CD14-positive monocyte (primary cell): ENCODE data around the gene VTI1A. TPM values are rescaled to one million over a fixed set of nuclear protein-coding genes. Genes with fewer than 3 reads are reported as not detected.

Source experiments
- DNase-seq, 3 donors: peaks; one replicate each; pipeline ENCODE4 v3.0.0-alpha.2; 2011 to 2022
- H2AFZ ChIP-seq: 2 replicates; pipeline ENCODE4 v1.6.0; 2012; ENCODE audit warnings: mild to moderate bottlenecking, low read depth, low read length, inconsistent platforms; ENCODE audit not compliant: insufficient read depth, poor library complexity, severe bottlenecking
- H3K27ac ChIP-seq, 2 donors: 1 replicate in 1 of 2; 2 replicates in 1 of 2; pipeline ENCODE4 v1.5.1; 2012 to 2013; ENCODE audit warnings: low read length in 2 of 2, control low read depth in 1 of 2, inconsistent platforms in 1 of 2, low read depth in 1 of 2, mild to moderate bottlenecking in 1 of 2
- H3K27me3 ChIP-seq, 2 donors: one replicate each; pipeline versions ENCODE4 v1.6.0 to v1.6.1; 2011 to 2013; ENCODE audit warnings: low read length in 2 of 2; ENCODE audit not compliant: control insufficient read depth in 2 of 2, insufficient read depth in 2 of 2
- H3K36me3 ChIP-seq, 2 donors: replicated peaks in 1 of 2; 1 replicate in 1 of 2; 2 replicates in 1 of 2; pipeline versions ENCODE4 v1.5.1 to v1.6.1; 2012 to 2013; ENCODE audit warnings: low read length in 2 of 2, control low read depth in 1 of 2, inconsistent platforms in 1 of 2, mild to moderate bottlenecking in 1 of 2; ENCODE audit not compliant: insufficient read depth in 2 of 2, control insufficient read depth in 1 of 2
- H3K4me1 ChIP-seq, 2 donors: 1 replicate in 1 of 2; 2 replicates in 1 of 2; pipeline versions ENCODE4 v1.5.1 to v1.6.1; 2012 to 2013; ENCODE audit warnings: low read length in 2 of 2, control low read depth in 1 of 2, inconsistent platforms in 1 of 2, mild to moderate bottlenecking in 1 of 2, moderate library complexity in 1 of 2; ENCODE audit not compliant: insufficient read depth in 2 of 2, control insufficient read depth in 1 of 2
- H3K4me2 ChIP-seq: replicated peaks from 2 replicates; pipeline ENCODE3; 2012; ENCODE audit warnings: low read length, moderate library complexity, mild to moderate bottlenecking; ENCODE audit not compliant: poor library complexity, severe bottlenecking; ENCODE audit errors: extremely low read depth
- H3K4me3 ChIP-seq, 3 experiments: fragments of 200-600 bp in 1 of 3; sonication (generic) in 1 of 3; replicated peaks in 1 of 3; 1 replicate in 2 of 3; 2 replicates in 1 of 3; pipeline ENCODE4 v1.5.1; 2011 to 2013; ENCODE audit warnings: low read length in 3 of 3, mild to moderate bottlenecking in 3 of 3, control low read depth in 2 of 3, low read depth in 2 of 3, inconsistent platforms in 1 of 3, moderate library complexity in 1 of 3
- H3K79me2 ChIP-seq: 2 replicates; pipeline ENCODE4 v1.6.0; 2012; ENCODE audit warnings: mild to moderate bottlenecking, control low read depth, inconsistent platforms, low read length, moderate library complexity; ENCODE audit not compliant: insufficient read depth
- H3K9ac ChIP-seq: 2 replicates; pipeline ENCODE4 v1.6.0; 2017; ENCODE audit warnings: low read length, mild to moderate bottlenecking; ENCODE audit not compliant: insufficient read depth, poor library complexity, severe bottlenecking
- H3K9me3 ChIP-seq, 2 donors: replicated peaks in 1 of 2; 1 replicate in 1 of 2; 2 replicates in 1 of 2; pipeline versions ENCODE4 v1.5.1 to v1.6.1; 2012 to 2013; ENCODE audit warnings: low read length in 2 of 2, control low read depth in 1 of 2; ENCODE audit not compliant: control insufficient read depth in 1 of 2, insufficient read depth in 1 of 2
- H4K20me1 ChIP-seq: 2 replicates; pipeline ENCODE4 v1.6.0; 2012; ENCODE audit warnings: mild to moderate bottlenecking, low read length, control low read depth, moderate library complexity; ENCODE audit not compliant: insufficient read depth
- H3K27ac Mint-ChIP-seq, 7 donors: one replicate each; pipeline ENCODE4 v1.8.0; 2020; ENCODE audit warnings: mild to moderate bottlenecking in 7 of 7, mixed read lengths in 7 of 7, moderate library complexity in 6 of 7, inconsistent platforms in 2 of 7
- H3K27me3 Mint-ChIP-seq, 3 donors: one replicate each; pipeline ENCODE4 v1.8.0; 2021 to 2022; ENCODE audit warnings: low read depth in 3 of 3, mild to moderate bottlenecking in 3 of 3, mixed read lengths in 3 of 3, moderate library complexity in 3 of 3, inconsistent platforms in 1 of 3
- H3K36me3 Mint-ChIP-seq, 2 donors: one replicate each; pipeline ENCODE4 v1.8.0; 2020; ENCODE audit warnings: mixed read lengths in 2 of 2, inconsistent platforms in 1 of 2, mild to moderate bottlenecking in 1 of 2
- H3K4me1 Mint-ChIP-seq: one replicate; pipeline ENCODE4 v1.8.0; 2020; ENCODE audit warnings: mild to moderate bottlenecking, mixed read lengths
- H3K4me3 Mint-ChIP-seq, 2 donors: one replicate each; pipeline ENCODE4 v1.8.0; 2020; ENCODE audit warnings: mild to moderate bottlenecking in 2 of 2, mixed read lengths in 2 of 2, moderate library complexity in 1 of 2
- H3K9me3 Mint-ChIP-seq, 7 donors: one replicate each; pipeline ENCODE4 v1.8.0; 2020 to 2022; ENCODE audit warnings: mixed read lengths in 7 of 7, mild to moderate bottlenecking in 6 of 7, moderate library complexity in 6 of 7, inconsistent platforms in 2 of 7
- CTCF ChIP-seq: fragments of 200-600 bp; IDR thresholded peaks from one replicate; pipeline ENCODE4 v1.8.0; 2022; ENCODE audit warnings: antibody characterized with exemption, mild to moderate bottlenecking
- WGBS: methylation state at CpG from one replicate; pipeline ENCODE4 v1.1.5; 2013; ENCODE audit warnings: missing lambda C conversion rate; ENCODE audit not compliant: insufficient coverage; 5-methylcytosine and 5-hydroxymethylcytosine counted together
- intact Hi-C, 2 donors: fragments of 100-400 bp; cut with micrococcal nuclease; formaldehyde crosslinking; loops; one replicate each; pipeline versions ENCODE4 v1.15.0 to v1.15.1; 2023
- polyA plus RNA-seq, 3 donors: library from polyadenylated mRNA; depleted of rRNA in 1 of 3; unstranded in 2 of 3; stranded (reverse) in 1 of 3; fragments of 300-500 nt in 2 of 3; fragments of >200 nt in 1 of 3; fragmentation: Illumina TruSeq in 2 of 3; gene quantifications; 1 replicate in 2 of 3; 2 replicates in 1 of 3; pipeline ENCODE4 v1.2.3, GENCODE V29; 2012 to 2021

Gene VTI1A
- polyA plus RNA-seq, 3 donors = 23.6 to 25.4 (median 24.1) TPM

DNA sequence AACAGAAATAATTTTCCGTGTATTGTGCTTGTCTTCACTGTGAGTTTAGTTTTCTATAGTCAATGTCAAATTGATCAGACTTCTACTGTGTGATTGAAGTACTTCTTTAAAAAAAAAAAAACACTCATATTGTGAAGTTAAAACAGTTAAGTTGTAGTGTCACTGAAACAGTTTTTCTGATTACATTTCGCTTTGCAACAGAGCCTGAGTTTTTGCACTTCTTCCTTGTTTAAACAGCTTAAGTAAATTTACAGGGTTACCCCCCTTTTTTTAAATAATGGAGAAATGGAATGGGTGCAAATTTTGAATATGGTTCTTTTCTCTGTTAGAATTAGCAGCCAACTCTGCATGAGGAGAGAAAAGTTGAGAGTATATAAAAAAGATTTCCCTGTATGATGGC lies 117.3 kb downstream of the VTI1A start:
- H3K9me3 ChIP-seq = no peaks in the 10 kb centered on the region
- H4K20me1 ChIP-seq = peaks cover 3% of the 10 kb centered on the region
- DNase-seq = no peak
- peaks cover 0 to 4% of the 10 kb centered on the region in 2 donors for H3K36me3 Mint-ChIP-seq
- H3K27me3 ChIP-seq = no peaks in the 10 kb centered on the region
- no peak overlapping the region for H3K9ac ChIP-seq
- no peak overlapping the region for H3K4me3 ChIP-seq
- H3K27ac ChIP-seq = no peak overlapping the region
- no peaks in the 10 kb centered on the region for H3K36me3 ChIP-seq
- no CpG with 5 or more reads among the region's 2 CpGs for WGBS
- H3K9me3 Mint-ChIP-seq = no peaks in the 10 kb centered on the region
- H3K4me1 ChIP-seq = no peaks in the 10 kb centered on the region
- H2AFZ ChIP-seq = no peak overlapping the region
- H3K4me2 ChIP-seq = no peak overlapping the region
- intact Hi-C loops = loop anchor here in 1 of 2 donors (10.0 kb wide), 2 partner anchors 560 to 820 kb away; no protein-coding TSS in a partner anchor
- H3K4me3 Mint-ChIP-seq = no peak overlapping the region
- TF ChIP-seq CTCF = no peak
- H3K79me2 ChIP-seq = no peaks in the 10 kb centered on the region
- peaks cover 0 to 2% (median 0%) of the 10 kb centered on the region in 3 donors for H3K27me3 Mint-ChIP-seq
- H3K27ac Mint-ChIP-seq = no peak overlapping the region
- H3K4me1 Mint-ChIP-seq = no peaks in the 10 kb centered on the region

- H3K4me1 Mint-ChIP-seq = no peaks in the 10 kb centered on the region
- H3K9me3 Mint-ChIP-seq = no peaks in the 10 kb centered on the region
- peaks cover 0 to 4% of the 10 kb centered on the region in 2 donors for H3K36me3 Mint-ChIP-seq
- no peaks in the 10 kb centered on the region for H3K79me2 ChIP-seq
- H3K9me3 ChIP-seq = no peaks in the 10 kb centered on the region
- H3K36me3 ChIP-seq = no peaks in the 10 kb centered on the region
- no peaks in the 10 kb centered on the region for H3K4me1 ChIP-seq
- H2AFZ ChIP-seq = no peak overlapping the region
- H3K4me2 ChIP-seq = no peak overlapping the region
- peak; percentile 74 for TF ChIP-seq CTCF
- DNase-seq = peak; percentile 17 to 35 (median 32)
- intact Hi-C loops = loop anchor here in 1 of 2 donors (10.0 kb wide), 2 partner anchors 559 to 819 kb away; no protein-coding TSS in a partner anchor
- no peak overlapping the region for H3K9ac ChIP-seq
- no peaks in the 10 kb centered on the region for H3K27me3 ChIP-seq
- peaks cover 0 to 2% (median 0%) of the 10 kb centered on the region in 3 donors for H3K27me3 Mint-ChIP-seq
- no CpG with 5 or more reads among the region's 4 CpGs for WGBS
- no peak overlapping the region for H3K27ac ChIP-seq
- no peak overlapping the region for H3K4me3 ChIP-seq
- no peaks in the 10 kb centered on the region for H4K20me1 ChIP-seq
- no peak overlapping the region for H3K27ac Mint-ChIP-seq
- no peak overlapping the region for H3K4me3 Mint-ChIP-seq
Observed at GRCh38 chr10:112565434-112566053, 118.5 kb downstream of the VTI1A start.
